HCT116 (cell line): ENCODE results near the gene SYTL2.

ENCODE experiments used
- EZH2phosphoT487 ChIP-seq: fragments of 200-600 bp; IDR thresholded peaks from 2 replicates; pipeline ENCODE4 v1.6.1; 2018; ENCODE audit warnings: antibody characterized with exemption, borderline replicate concordance
- POLR2A ChIP-seq: IDR thresholded peaks from 2 replicates; pipeline ENCODE4 v1.7.0; 2011; ENCODE audit warnings: borderline replicate concordance; ENCODE audit not compliant: insufficient read depth, insufficient read length; ENCODE audit errors: extremely low read depth
- POLR2AphosphoS5 ChIP-seq: IDR thresholded peaks from 2 replicates; pipeline ENCODE4 v1.6.1; 2011; ENCODE audit warnings: mild to moderate bottlenecking, low read depth, low read length, moderate library complexity
- REST ChIP-seq: IDR thresholded peaks from 2 replicates; pipeline ENCODE4 v1.6.1; 2012; ENCODE audit warnings: low read depth
- SP1 ChIP-seq: IDR thresholded peaks from 2 replicates; pipeline ENCODE4 v1.6.1; 2012; ENCODE audit warnings: low read depth
- YY1 ChIP-seq: IDR thresholded peaks from 2 replicates; pipeline ENCODE4 v1.6.1; 2011; ENCODE audit warnings: low read length, low read depth, moderate library complexity, mild to moderate bottlenecking; ENCODE audit not compliant: insufficient replicate concordance; ENCODE audit errors: extremely low read depth
- TF ChIP-seq, protein P1 (sequence below), 3 experiments: fragments of 200-600 bp in 1 of 3; sonication (generic) in 1 of 3; IDR thresholded peaks in 2 of 3; conservative IDR thresholded peaks in 1 of 3; 2 replicates each; pipeline ENCODE4 v1.5.1; 2012 to 2017; ENCODE audit warnings: low read depth in 2 of 3, low read length in 2 of 3, antibody characterized with exemption in 1 of 3, borderline replicate concordance in 1 of 3, control low read depth in 1 of 3, mild to moderate bottlenecking in 1 of 3, mixed read lengths in 1 of 3, mixed run types in 1 of 3, moderate library complexity in 1 of 3; ENCODE audit not compliant: insufficient read depth in 1 of 3

GRCh38 chr11:85813721-85814120, 2.8 kb upstream of the SYTL2 start:
- TF ChIP-seq POLR2A, result no peak
- TF ChIP-seq EZH2phosphoT487, result no peak
- TF ChIP-seq, protein P1, sequence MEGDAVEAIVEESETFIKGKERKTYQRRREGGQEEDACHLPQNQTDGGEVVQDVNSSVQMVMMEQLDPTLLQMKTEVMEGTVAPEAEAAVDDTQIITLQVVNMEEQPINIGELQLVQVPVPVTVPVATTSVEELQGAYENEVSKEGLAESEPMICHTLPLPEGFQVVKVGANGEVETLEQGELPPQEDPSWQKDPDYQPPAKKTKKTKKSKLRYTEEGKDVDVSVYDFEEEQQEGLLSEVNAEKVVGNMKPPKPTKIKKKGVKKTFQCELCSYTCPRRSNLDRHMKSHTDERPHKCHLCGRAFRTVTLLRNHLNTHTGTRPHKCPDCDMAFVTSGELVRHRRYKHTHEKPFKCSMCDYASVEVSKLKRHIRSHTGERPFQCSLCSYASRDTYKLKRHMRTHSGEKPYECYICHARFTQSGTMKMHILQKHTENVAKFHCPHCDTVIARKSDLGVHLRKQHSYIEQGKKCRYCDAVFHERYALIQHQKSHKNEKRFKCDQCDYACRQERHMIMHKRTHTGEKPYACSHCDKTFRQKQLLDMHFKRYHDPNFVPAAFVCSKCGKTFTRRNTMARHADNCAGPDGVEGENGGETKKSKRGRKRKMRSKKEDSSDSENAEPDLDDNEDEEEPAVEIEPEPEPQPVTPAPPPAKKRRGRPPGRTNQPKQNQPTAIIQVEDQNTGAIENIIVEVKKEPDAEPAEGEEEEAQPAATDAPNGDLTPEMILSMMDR (IDR thresholded peaks at IDR 0.05 in 2 of 3, conservative IDR thresholded peaks at IDR 0.05 in 1 of 3; ENCODE audit: borderline replicate concordance in 1 of 3, insufficient read depth in 1 of 3, low read depth in 2 of 3, low read length in 2 of 3), result no peak
- no peak for TF ChIP-seq POLR2AphosphoS5
- no peak for TF ChIP-seq YY1
- TF ChIP-seq SP1, result no peak
- no peak for TF ChIP-seq REST
